Raji (cell line): Measurements from ENCODE around the gene NPIPB8.
"Not testable (repeated sequence)": the region's sequence is repeated elsewhere in the genome, so short reads cannot be mapped to it uniquely, and the experiment has no call there.

Source experiments
- POLR2A ChIP-seq: IDR thresholded peaks from 2 replicates; pipeline ENCODE4 v1.6.1; 2011; ENCODE audit warnings: low read depth, low read length, control low read depth; ENCODE audit not compliant: insufficient read depth

Gene NPIPB8

DNA sequence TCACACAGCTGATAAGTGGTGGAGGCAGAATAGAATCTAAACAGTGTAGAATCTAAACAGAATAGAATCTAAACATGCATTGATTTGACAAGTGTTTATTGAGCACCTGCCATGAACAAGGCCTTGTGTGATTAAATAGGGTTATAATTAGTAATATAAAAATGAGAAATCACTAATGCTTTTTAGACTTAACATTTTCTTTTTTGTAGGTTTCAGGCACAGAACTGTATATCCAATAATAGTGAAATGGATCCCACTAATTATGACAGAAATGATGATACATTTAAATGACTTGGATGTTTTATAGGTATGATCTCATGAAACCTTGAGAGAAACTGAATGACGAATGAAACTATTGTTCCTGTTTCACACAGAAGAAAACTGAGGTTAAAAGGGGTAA lies at the start of gene NPIPB8:
Gene NPIPB8 (plus strand): TSS at position 301 of the 400 bp plus-strand sequence. CDS start 296 bp downstream, outside the sequence.
- TF ChIP-seq POLR2A, result not testable (repeated sequence)

DNA sequence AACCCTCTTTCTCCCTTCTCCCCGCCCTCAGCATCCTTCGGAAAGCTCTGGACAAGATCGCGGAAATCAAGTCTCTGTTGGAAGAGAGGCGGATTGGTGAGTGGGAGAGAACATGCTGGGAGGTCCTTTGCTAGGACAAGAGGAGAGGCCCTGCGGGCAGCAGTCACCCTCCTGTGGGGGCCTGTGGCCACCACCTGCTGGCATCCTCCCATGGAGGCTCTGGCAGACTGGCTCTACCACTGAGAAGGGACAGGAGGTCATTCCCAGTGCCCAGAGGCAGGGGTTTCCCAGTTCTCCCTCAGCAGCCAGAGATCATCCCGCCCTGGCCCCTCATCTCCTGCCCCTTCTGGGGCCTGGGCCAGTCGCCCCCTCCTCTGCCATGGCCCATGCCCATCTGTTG lies 48.8 kb upstream of the NPIPB8 start:
- TF ChIP-seq POLR2A, result no peak

DNA sequence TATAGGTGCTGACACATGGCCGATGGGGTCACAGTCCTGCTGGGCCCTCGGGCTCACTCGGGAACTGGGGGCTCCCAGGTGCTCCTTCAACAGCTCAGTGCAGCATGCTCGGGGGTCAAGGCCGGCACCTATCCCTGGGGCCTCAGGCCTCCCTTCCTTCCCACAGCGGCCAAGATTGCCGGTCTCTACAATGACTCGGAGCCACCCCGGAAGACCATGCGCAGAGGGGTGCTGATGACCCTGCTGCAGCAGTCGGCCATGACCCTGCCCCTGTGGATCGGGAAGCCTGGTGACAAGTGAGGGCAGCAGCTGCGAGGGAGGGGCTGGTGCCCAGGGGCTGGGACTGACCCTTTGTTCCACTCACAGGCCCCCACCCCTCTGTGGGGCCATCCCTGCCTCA lies 47.9 kb upstream of the NPIPB8 start:
- no peak for TF ChIP-seq POLR2A

DNA sequence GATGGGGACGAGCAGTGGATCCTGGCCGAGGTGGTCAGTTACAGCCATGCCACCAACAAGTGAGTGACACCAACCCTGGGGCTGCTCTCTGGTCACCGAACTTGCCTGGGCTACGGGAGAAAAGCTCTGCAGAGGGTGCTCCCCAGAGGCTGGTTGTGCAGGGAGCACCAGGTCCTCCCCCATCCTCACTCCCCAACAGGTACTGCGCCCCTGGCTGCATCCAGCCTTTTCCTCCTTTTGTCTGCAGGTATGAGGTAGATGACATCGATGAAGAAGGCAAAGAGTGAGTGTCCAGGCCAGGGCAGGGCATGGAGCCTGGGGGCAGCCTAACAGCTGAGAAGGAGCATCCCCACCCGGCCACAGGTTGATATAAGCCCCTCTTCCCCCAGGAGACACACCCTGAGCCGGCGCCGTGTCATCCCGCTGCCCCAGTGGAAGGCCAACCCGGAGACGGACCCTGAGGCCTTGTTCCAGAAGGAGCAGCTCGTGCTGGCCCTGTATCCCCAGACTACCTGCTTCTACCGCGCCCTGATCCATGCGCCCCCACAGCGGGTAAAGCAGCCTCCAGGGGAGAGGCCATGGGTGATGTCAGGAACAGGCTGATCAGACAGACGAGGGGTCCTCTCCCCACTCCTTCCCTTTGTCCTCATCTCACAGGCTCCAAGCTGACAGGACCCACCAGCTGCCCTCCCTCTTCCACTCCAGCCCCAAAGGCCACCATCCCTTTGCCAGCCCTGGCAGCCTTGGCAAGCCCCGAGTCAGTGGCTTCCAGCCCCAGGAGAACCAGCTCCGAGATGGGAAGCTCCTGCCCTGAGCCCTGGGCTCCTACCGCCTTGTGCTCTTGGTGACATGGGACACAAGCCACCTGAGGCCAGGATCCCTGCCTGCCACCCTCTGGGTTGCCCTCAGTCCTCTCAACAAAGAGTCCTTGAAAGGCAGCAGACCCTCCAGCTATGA lies 47.2 kb upstream of the NPIPB8 start:
- no peak for TF ChIP-seq POLR2A

DNA sequence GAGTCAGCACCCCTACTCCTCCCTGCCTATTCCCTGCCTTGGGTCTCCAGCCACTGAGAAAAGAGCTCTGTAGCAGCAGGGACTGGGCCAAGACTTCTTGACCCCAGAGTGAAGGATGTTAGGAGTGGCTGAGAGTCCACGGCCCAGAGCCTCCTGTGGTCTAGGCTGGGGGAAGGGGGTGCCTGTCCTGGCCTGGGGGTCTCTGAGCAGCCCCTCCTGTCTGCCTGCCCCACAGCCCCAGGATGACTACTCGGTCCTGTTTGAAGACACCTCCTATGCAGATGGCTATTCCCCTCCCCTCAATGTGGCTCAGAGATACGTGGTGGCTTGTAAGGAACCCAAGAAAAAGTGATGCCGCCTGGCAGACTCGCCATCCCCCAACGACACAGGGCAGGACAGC lies 46.5 kb upstream of the NPIPB8 start:
- no peak for TF ChIP-seq POLR2A

DNA sequence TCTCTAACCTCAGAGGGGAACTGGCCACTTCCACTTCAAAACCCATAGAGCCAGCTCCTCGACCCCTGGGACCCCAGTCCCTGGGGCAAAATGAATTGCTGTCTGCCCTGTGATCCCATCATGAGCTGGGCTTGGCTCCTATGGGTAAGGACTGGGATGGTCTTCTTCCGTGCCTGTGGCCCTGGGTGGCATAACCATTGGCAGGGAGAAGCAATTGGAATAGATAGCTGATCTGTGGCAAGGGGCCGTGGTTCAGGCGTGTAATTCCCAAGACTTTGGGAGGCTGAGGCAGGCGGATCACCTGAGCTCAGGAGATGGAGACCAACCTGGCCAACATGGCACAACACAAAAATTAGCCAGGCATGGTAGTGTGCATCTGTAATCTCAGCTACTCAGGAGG lies 45.4 kb upstream of the NPIPB8 start:
- TF ChIP-seq POLR2A, result no peak

DNA sequence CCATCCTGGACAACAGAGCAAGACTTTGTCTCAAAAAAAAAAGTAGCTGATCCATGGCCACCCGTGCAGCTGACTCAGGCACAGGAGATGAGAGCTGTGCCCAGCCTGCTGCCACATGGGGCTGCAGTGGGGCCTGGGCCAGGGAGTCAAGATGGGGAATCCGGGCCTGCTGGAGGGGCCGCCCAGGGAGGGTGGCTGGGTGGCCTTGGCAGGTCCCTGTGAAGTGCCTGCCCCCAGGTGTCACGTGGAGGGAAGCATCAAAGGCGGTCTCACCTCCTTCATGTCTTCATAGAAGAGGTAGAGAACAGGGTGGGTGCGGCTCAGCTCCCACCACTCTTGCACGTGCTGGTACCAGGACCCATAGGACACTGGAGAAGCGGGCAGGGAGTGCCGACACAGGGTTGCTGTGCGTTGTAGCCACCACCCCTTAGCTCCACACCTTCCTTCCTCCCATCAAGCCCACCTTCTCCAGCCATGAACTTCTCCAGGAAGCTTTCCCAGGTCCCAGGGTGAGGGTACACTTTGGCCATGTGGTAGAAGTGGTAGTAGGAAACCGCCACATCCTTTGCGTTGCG lies 44.8 kb upstream of the NPIPB8 start:
- TF ChIP-seq POLR2A, result no peak

DNA sequence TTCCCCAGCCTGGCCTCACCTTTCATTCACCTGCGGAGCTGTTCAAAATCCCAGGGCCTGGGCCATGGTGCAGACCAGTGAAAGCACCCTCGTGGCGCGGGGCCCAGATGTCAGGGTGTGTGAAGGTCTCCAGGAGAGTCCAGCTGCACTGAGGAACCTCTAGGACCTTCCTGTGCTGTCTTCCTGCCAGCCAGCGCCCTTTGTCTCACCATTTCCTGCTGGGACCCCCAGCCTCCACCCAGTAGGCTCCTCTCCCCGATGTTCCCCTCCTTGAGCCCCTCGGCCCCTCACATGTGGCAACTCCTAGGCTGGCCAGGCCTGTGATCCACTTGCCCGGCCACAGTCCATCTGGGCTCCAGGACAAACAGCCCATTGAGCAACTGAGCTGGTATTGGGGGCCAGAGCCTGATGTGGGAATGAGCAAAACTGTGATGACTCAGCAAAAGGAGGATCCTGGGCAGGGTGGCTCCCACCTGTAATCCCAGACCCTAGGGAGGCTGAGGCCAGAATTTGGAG lies 41.7 kb upstream of the NPIPB8 start:
- TF ChIP-seq POLR2A, result no peak

DNA sequence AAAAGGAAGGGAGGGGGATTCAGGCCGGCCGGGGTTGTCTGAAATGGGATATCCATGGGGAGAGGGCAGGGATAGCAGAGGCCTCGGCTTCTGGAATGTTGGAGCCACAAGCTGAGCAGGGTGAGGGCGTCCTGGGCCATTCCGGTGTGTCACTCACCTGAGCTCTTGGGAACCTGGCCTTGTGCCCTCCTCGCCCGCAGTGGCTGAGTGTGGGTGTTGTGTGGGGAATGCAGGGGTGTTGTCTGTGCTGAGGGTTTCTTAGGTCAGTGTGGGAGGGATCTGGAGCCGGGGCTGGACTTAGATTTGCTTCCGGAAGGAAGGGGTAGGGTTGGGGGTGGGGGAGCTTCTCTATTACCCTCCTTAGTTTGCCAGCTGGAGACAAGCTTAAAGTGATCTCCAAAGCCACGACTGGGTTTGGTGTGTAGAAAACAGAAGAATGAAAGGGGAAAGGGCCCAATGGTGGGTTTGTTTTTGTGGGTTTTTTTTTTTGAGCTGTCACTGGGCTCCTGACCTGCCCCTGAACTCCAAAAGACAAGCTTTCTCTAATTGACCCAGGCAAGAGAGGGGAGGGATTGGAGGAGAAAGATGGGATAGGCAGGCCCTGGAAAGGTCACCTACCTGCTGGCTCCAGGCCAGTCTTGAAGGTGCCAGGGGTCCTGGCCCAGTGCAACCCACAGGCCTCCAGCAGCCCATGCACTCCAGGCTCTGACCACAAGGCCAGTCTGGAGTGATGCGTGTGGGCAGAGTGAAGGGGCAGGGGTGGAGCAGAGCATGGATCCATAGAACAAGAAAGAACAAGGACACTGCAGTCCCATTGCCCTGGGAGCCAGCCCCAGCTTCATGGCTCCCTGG lies 40.8 kb upstream of the NPIPB8 start, which contains the start of gene SULT1A2:
Gene SULT1A2 (minus strand): TSS at position 211 of the 852 bp plus-strand sequence. CDS start 1,120 bp downstream, outside the sequence.
- TF ChIP-seq POLR2A, result no peak

DNA sequence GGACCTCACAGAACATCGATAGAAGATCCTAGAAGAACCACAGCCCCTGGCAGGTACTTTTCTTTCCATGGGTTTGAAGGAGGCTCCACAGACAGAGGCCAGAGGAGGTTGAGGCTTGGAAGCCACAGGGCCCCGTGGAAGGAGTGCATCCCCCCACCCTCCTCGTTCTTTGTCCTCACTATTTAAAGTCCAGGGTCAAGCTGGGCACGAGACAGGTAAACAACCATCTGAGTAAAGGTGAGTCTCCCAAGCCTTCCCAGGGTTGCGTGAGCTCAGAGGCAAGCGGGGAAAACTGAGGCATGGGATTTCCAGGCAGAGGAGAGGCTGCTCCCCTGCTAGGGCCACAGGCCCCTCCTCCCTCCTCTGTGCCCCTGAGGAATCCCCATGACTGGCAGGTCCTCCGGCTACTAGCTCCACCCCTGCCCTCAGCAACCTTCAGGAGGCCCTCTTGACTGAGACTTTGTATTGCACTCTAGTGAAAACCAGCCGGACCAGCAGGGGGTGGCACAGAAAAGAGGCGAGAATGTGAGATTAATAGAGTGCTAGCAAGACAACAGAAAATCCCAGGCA lies 40.1 kb upstream of the NPIPB8 start:
- no peak for TF ChIP-seq POLR2A

DNA sequence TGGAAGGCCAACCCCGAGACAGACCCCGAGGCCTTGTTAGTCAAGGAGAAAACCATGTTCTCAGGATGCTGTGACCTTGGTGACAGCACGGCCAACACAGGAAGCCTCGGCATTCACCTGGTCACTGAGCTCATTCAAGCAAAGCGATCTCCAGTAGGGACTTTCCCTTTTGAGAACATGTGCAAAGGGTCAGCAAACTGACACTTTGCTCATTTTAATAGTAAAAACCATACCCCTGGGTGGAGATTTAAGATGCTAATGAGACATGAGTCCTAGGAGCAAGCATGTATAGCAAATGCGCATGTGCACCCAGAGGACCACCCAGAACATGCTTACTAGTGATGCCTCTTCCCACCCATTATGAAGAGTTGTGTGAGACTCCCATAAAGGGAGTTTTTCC lies 35.3 kb upstream of the NPIPB8 start:
- TF ChIP-seq POLR2A, result no peak

DNA sequence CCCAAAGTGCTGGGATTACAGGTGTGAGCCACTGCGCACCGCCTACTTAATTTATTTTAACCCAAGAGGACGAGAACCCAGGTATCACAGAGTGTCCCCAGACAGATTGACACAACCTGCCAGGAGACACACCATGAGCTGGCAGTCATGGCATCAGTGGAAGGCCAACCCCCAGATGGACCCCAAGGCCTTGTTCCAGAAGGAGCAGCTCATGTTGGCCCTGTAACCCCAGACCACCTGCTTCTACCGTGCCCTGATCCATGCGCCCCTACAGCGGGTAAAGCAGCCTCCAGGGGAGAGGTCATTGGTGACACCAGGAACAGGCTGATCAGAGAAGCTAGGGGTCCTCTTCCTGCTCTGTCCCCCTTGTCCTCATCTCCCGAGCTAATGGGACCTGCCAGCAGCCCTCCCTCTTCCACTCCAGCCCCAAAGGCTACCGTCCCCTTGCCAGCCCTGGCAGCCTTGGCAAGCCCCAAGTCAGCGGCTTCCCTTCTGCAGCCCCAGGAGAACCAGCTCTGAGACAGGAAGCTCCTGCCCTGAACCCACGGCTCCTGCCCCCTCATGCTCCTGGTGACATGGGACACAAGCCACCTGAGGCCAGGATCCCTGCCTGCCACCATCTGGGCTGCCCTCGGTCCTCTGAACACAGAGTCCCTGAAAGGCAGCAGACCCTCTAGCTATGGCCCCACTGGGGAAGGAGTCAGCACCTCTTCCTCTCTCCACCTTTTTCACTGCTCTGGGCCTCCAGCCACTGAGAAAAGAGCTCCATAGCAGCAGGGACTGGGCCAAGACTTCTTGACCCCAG lies 34.3 kb upstream of the NPIPB8 start:
- no peak for TF ChIP-seq POLR2A

DNA sequence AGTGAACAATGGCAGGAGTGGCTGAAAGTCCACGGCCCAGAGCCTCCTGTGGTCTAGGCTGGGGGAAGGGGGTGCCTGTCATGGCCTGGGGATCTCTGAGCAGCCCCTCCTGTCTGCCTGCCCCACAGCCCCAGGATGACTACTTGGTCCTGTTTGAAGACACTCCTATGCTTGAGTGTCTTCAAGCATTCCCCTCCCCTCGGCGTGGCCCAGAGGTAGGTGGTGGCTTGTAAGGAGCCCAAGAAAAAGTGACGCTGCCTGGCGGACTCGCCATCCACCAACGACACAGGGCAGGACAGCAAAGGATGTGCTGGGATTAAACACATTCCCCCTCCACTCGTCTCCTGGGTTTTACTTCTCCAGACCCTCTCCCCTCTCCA lies 33.7 kb upstream of the NPIPB8 start:
- no peak for TF ChIP-seq POLR2A

DNA sequence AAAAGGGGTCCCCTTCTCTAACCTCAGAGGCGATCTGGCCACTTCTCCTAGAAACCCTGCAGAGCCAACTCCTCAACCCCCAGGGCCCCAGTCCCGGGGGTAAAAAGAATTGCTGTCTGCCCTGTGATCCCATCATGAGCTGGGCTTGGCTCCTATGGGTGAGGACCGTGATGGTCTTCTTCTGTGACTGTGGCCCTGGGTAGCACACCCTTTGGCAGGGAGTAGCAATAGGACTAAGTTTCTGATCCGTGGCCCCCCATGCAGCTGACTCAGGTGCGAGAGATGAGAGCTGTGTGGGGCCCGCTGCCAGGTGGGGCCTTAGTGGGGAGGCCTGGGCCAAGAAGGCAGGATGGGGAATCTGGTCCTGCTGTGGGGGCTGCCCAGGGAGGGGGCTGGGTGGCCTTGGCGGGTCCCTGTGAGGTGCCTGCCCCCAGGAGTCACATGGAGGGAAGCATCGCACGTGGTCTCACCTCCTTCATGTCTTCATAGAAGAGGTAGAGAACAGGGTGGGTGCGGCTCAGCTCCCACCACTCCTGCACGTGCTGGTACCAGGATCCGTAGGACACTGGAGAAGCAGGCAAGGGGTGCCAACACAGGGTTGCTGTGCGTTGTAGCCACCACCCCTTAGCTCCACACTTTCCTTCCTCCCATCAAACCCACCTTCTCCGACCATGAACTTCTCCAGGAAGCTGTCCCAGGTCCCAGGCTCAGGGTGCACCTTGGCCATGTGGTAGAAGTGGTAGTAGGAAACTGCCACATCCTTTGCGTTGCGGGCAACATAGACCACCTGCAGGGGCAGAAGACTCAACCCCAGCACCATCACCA lies 31.4 kb upstream of the NPIPB8 start:
- TF ChIP-seq POLR2A, result no peak
